ENCODE measurements around the gene RPP30.

RPP30 gene

GRCh38 chr10:90905925-90906324 is 34.2 kb downstream of the RPP30 start:
- no peak for TF ChIP-seq CTCF (IDR thresholded peaks at IDR 0.05; ENCODE audit: insufficient read depth, low read depth, low read length, missing control alignments)
- DNase-seq (ENCODE audit: low read depth) = peak; percentile 13
- no peak overlapping the region for H3K4me3 ChIP-seq (ENCODE audit: low read depth, low read length)

- no peak for DNase-seq (ENCODE audit: low read depth)
- TF ChIP-seq CTCF (IDR thresholded peaks at IDR 0.05; ENCODE audit: insufficient read depth, low read depth, low read length, missing control alignments) = no peak
- H3K4me3 ChIP-seq (ENCODE audit: low read depth, low read length) = no peak overlapping the region
These were observed 34.8 kb downstream of the RPP30 start for GRCh38 chr10:90906596-90906995.

- TF ChIP-seq CTCF (IDR thresholded peaks at IDR 0.05; ENCODE audit: insufficient read depth, low read depth, low read length, missing control alignments) = peak; percentile 73
- no peak overlapping the region for H3K4me3 ChIP-seq (ENCODE audit: low read depth, low read length)
- peak; percentile 87 for DNase-seq (ENCODE audit: low read depth)
These were observed 39.6 kb downstream of the RPP30 start for GRCh38 chr10:90911133-90912051.

GRCh38 chr10:90912174-90912573 is 40.4 kb downstream of the RPP30 start:
- no peak for TF ChIP-seq CTCF (IDR thresholded peaks at IDR 0.05; ENCODE audit: insufficient read depth, low read depth, low read length, missing control alignments)
- no peak overlapping the region for H3K4me3 ChIP-seq (ENCODE audit: low read depth, low read length)
- DNase-seq (ENCODE audit: low read depth) = no peak

- DNase-seq (ENCODE audit: low read depth) = no peak
- H3K4me3 ChIP-seq (ENCODE audit: low read depth, low read length) = no peak overlapping the region
- no peak for TF ChIP-seq CTCF (IDR thresholded peaks at IDR 0.05; ENCODE audit: insufficient read depth, low read depth, low read length, missing control alignments)
These were observed 41.2 kb downstream of the RPP30 start for GRCh38 chr10:90912854-90913479.

- TF ChIP-seq CTCF (IDR thresholded peaks at IDR 0.05; ENCODE audit: insufficient read depth, low read depth, low read length, missing control alignments) = no peak
- DNase-seq (ENCODE audit: low read depth) = peak; percentile 10
These were observed 42.1 kb downstream of the RPP30 start for GRCh38 chr10:90913774-90914420.

More at GRCh38 chr10:90913774-90914420, 42.1 kb downstream of the RPP30 start:
- no peak overlapping the region for H3K4me3 ChIP-seq (ENCODE audit: low read depth, low read length)
